ENCODE measurements around the gene LMBR1L.

LMBR1L gene

DNA sequence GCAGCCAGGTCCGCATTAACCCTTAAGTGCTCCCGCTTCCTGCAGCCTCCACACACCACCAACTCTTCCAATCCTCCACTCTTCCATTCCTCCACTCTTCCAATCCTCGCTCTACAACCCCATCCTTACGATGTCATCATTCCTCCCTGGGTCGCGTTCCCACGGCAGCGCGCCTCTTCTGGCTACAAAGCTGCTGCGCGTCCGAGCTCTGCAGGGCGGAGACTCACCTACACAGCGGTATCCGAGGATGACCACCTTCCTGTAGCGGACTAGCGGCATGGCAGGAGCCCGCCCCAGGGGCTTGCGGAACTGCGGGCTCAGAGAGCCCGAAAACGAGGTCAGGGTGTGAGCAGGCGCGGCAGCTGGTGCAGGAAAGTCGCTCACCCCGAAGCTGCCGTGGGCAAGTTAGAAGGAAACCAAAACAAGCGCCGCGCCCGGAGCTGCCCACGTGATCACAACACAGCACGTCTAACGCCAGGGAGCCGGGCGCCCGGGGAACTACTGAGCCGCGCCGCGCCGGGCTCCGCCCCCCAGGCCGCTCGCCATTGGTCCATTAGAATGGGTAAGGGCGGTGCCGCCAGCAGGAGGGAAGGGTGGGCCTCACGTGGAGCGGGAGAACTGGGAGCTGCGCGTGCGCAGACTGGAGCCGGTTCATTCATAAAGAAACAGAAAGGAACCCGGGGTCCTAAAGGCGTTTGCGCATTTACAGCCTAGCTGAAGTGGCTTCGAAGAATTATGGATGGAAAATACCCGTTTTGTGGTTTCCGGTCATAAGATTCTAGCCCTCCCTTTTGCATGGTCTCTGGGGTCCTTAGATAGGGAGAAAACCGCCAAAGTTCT is 40.9 kb downstream of the LMBR1L start, which contains the start of gene RHEBL1 (continued):
- TF ChIP-seq ZNF518A (tag by site-specific recombination; conservative IDR thresholded peaks at IDR 0.05; ENCODE audit: low read depth) (no peak), ZNF626 (tag by site-specific recombination; IDR thresholded peaks at IDR 0.05) (no peak), ZNF830 (tag by site-specific recombination; IDR thresholded peaks at IDR 0.05; ENCODE audit: low read depth) (no peak), ZNF114 (tag by site-specific recombination; IDR thresholded peaks at IDR 0.05) (no peak), ZNF548 (tag by site-specific recombination; IDR thresholded peaks at IDR 0.05) (no peak), YY1 (tag by site-specific recombination; IDR thresholded peaks at IDR 0.05) (no peak), EGR2 (tag by site-specific recombination; IDR thresholded peaks at IDR 0.05; ENCODE audit: low read depth) (no peak), ZNF510 (tag by site-specific recombination; IDR thresholded peaks at IDR 0.05; ENCODE audit: insufficient replicate concordance) (no peak), OSR2 (tag by site-specific recombination; IDR thresholded peaks at IDR 0.05) (peak; percentile 79), PBX3 (CRISPR knock-in tag; IDR thresholded peaks at IDR 0.05) (0 out of 2 replicates have a peak, but pooled peaks have one; percentile 35), ZNF16 (tag by site-specific recombination; IDR thresholded peaks at IDR 0.05; ENCODE audit: low read depth) (no peak), GLI2 (tag by site-specific recombination; IDR thresholded peaks at IDR 0.05; ENCODE audit: borderline replicate concordance, low read depth) (no peak), GFI1B (tag by site-specific recombination; IDR thresholded peaks at IDR 0.05) (no peak), SP7 (tag by site-specific recombination; IDR thresholded peaks at IDR 0.05) (no peak), ZNF292 (tag by site-specific recombination; IDR thresholded peaks at IDR 0.05; ENCODE audit: borderline replicate concordance, low read depth) (no peak), ZBTB49 (tag by site-specific recombination; IDR thresholded peaks at IDR 0.05; ENCODE audit: low read depth) (no peak), ZNF768 (tag by site-specific recombination; IDR thresholded peaks at IDR 0.05) (no peak), ZSCAN5A (tag by site-specific recombination; IDR thresholded peaks at IDR 0.05) (no peak), ZNF133 (tag by site-specific recombination; IDR thresholded peaks at IDR 0.05) (no peak), ZNF596 (tag by site-specific recombination; IDR thresholded peaks at IDR 0.05) (no peak), ZNF121 (tag by site-specific recombination; IDR thresholded peaks at IDR 0.05) (no peak), ZNF19 (tag by site-specific recombination; IDR thresholded peaks at IDR 0.05; ENCODE audit: low read depth) (no peak)
